SU-DHL-6 (cell line): ENCODE results near the gene PBRM1.

ENCODE experiments used
- H2AFZ ChIP-seq: fragments of 200-600 bp; sonication (generic); 2 replicates; pipeline ENCODE4 v1.6.1; 2014; ENCODE audit warnings: low read depth, mild to moderate bottlenecking, moderate library complexity, mixed read lengths, antibody characterized with exemption, low read length; ENCODE audit not compliant: severe bottlenecking
- H3F3A ChIP-seq: fragments of 200-600 bp; shearing (Covaris generic); 2 replicates; pipeline ENCODE4 v1.6.0; 2016; ENCODE audit warnings: antibody characterized with exemption, mild to moderate bottlenecking; ENCODE audit not compliant: insufficient read depth
- H3K27ac ChIP-seq: fragments of 200-600 bp; sonication (generic); 2 replicates; pipeline ENCODE4 v1.5.1; 2016; ENCODE audit warnings: low read depth, mild to moderate bottlenecking, low read length, moderate library complexity, mixed read lengths
- H3K27me3 ChIP-seq: fragments of 200-600 bp; sonication (generic), shearing (Covaris generic); 2 replicates; pipeline ENCODE4 v1.6.0; 2014; ENCODE audit warnings: mild to moderate bottlenecking, low read length
- H3K36me3 ChIP-seq: fragments of 200-600 bp; sonication (generic); 2 replicates; pipeline ENCODE4 v1.6.1; 2014; ENCODE audit warnings: mild to moderate bottlenecking, low read length, mixed read lengths
- H3K4me2 ChIP-seq: fragments of 300-600, 200-600 bp; shearing (Covaris generic), sonication (generic); 2 replicates; pipeline ENCODE4 v1.6.0; 2014; ENCODE audit warnings: low read length, low read depth, mild to moderate bottlenecking; ENCODE audit not compliant: poor library complexity, severe bottlenecking
- H3K4me3 ChIP-seq: fragments of 200-600 bp; sonication (generic); 2 replicates; pipeline ENCODE4 v1.5.1; 2014; ENCODE audit warnings: antibody characterized with exemption, low read length, mild to moderate bottlenecking, mixed read lengths; ENCODE audit not compliant: insufficient read depth, poor library complexity, severe bottlenecking
- H3K79me2 ChIP-seq: fragments of 200-600 bp; sonication (generic); 2 replicates; pipeline ENCODE4 v1.6.1; 2014; ENCODE audit warnings: mild to moderate bottlenecking, low read length, moderate library complexity; ENCODE audit not compliant: insufficient read depth
- H3K9ac ChIP-seq: fragments of 200-600 bp; sonication (generic); 2 replicates; pipeline ENCODE4 v1.7.0; 2014; ENCODE audit warnings: mild to moderate bottlenecking, low read length
- H3K9me2 ChIP-seq: fragments of 200-600 bp; sonication (generic); replicated peaks from 2 replicates; pipeline ENCODE4 v1.6.1; 2014; ENCODE audit warnings: low read length; ENCODE audit not compliant: insufficient read depth
- H3K9me3 ChIP-seq: fragments of 200-600 bp; sonication (generic); 2 replicates; pipeline ENCODE4 v1.6.1; 2014; ENCODE audit warnings: low read length, mixed read lengths; ENCODE audit not compliant: insufficient read depth
- H4K20me1 ChIP-seq: fragments of 200-600 bp; sonication (generic); 2 replicates; pipeline ENCODE4 v1.6.1; 2014; ENCODE audit warnings: low read depth, mild to moderate bottlenecking, antibody characterized with exemption, low read length, moderate library complexity, mixed read lengths
- CTCF ChIP-seq: fragments of 200-600 bp; sonication (generic); IDR thresholded peaks from one replicate; pipeline ENCODE4 v1.5.1; 2017; ENCODE audit warnings: antibody characterized with exemption, mild to moderate bottlenecking, low read length, moderate library complexity; ENCODE audit not compliant: insufficient read depth, poor library complexity, severe bottlenecking
- EZH2phosphoT487 ChIP-seq: fragments of 200-600 bp; sonication (generic), shearing (Covaris generic); conservative IDR thresholded peaks from 2 replicates; pipeline ENCODE4 v1.6.1; 2018; ENCODE audit warnings: mild to moderate bottlenecking, antibody characterized with exemption, low read length, moderate library complexity, mixed read lengths

PBRM1 gene

GRCh38 chr3:52620580-52620979 is 65.1 kb downstream of the PBRM1 start:
- H3K4me3 ChIP-seq = no peak overlapping the region
- peaks cover 26% of the 10 kb centered on the region; the same call in 1 of the 2 replicates for H3K36me3 ChIP-seq
- TF ChIP-seq CTCF (no peak), EZH2phosphoT487 (no peak)

GRCh38 chr3:52615166-52615565 is 70.5 kb downstream of the PBRM1 start:
- Histone ChIP-seq H3K27ac (no peak overlapping the region), H3K4me3 (no peak overlapping the region), H2AFZ (no peak overlapping the region), H3K36me3 (peaks cover 33% of the 10 kb centered on the region), H3K4me2 (no peak overlapping the region), H3K9me3 (no peaks in the 10 kb centered on the region), H3K9me2 (no peaks in the 10 kb centered on the region), H3F3A (no peaks in the 10 kb centered on the region), H4K20me1 (no peaks in the 10 kb centered on the region), H3K27me3 (no peaks in the 10 kb centered on the region), H3K79me2 (no peaks in the 10 kb centered on the region), H3K9ac (no peak overlapping the region)
- TF ChIP-seq CTCF (no peak), EZH2phosphoT487 (no peak)

More at GRCh38 chr3:52620580-52620979, 65.1 kb downstream of the PBRM1 start:
- Histone ChIP-seq H3K9me2 (no peaks in the 10 kb centered on the region), H3K9ac (no peak overlapping the region), H3K27me3 (no peaks in the 10 kb centered on the region), H2AFZ (no peak overlapping the region), H3K4me2 (no peak overlapping the region), H3K79me2 (no peaks in the 10 kb centered on the region; the same call in 1 of the 2 replicates), H3F3A (no peaks in the 10 kb centered on the region), H3K27ac (no peak overlapping the region), H3K9me3 (no peaks in the 10 kb centered on the region), H4K20me1 (no peaks in the 10 kb centered on the region)

- no peaks in the 10 kb centered on the region for H3K79me2 ChIP-seq
- no peak overlapping the region for H3K27ac ChIP-seq
- H3K27me3 ChIP-seq = no peaks in the 10 kb centered on the region
- TF ChIP-seq CTCF = no peak
- no peak for TF ChIP-seq EZH2phosphoT487
- no peak overlapping the region for H3K4me2 ChIP-seq
- H3K9me2 ChIP-seq = no peaks in the 10 kb centered on the region
- peaks cover 37% of the 10 kb centered on the region for H3K36me3 ChIP-seq
- H3K4me3 ChIP-seq = no peak overlapping the region
- H2AFZ ChIP-seq = no peak overlapping the region
- H4K20me1 ChIP-seq = no peaks in the 10 kb centered on the region
- H3F3A ChIP-seq = no peaks in the 10 kb centered on the region
- no peak overlapping the region for H3K9ac ChIP-seq
- no peaks in the 10 kb centered on the region for H3K9me3 ChIP-seq
These were observed 71.0 kb downstream of the PBRM1 start for GRCh38 chr3:52614689-52615088.
